GM12864 (cell line): ENCODE data around the gene NDUFA6.

ENCODE experiments used
- DNase-seq: peaks from one replicate; pipeline ENCODE4 v3.0.0-alpha.2; 2011; ENCODE audit warnings: low read depth
- H3K4me3 ChIP-seq: 2 replicates; pipeline ENCODE4 v1.5.1; 2011; ENCODE audit warnings: mild to moderate bottlenecking, low read depth, low read length, control low read depth
- TF ChIP-seq, protein P1 (sequence below): IDR thresholded peaks from 2 replicates; pipeline ENCODE4 v1.5.1; 2011; ENCODE audit warnings: low read depth, mild to moderate bottlenecking, moderate library complexity, low read length, control low read depth, inconsistent platforms; ENCODE audit errors: missing control alignments

The NDUFA6 gene

DNA sequence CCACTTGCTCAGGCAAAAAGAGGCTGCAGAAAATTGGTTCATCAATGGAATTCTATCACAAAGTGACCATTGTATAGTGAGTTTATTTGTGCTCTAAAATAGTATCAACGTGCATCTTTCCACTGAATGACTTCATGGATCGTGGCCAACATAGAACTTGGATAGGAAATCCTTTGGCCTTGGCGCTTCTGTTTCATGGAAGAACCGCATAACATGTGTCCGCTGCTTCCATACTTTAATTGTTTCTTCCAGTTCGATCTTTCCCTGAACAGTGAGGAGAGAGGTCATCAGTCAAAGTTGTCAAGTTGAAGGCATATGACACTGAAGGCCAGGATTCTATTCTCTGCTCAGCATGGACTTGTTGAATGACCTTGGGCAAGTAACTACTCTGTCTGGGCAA is 4.5 kb downstream of the NDUFA6 start:
- H3K4me3 ChIP-seq, result no peak overlapping the region
- no peak for DNase-seq
- TF ChIP-seq, protein P1, sequence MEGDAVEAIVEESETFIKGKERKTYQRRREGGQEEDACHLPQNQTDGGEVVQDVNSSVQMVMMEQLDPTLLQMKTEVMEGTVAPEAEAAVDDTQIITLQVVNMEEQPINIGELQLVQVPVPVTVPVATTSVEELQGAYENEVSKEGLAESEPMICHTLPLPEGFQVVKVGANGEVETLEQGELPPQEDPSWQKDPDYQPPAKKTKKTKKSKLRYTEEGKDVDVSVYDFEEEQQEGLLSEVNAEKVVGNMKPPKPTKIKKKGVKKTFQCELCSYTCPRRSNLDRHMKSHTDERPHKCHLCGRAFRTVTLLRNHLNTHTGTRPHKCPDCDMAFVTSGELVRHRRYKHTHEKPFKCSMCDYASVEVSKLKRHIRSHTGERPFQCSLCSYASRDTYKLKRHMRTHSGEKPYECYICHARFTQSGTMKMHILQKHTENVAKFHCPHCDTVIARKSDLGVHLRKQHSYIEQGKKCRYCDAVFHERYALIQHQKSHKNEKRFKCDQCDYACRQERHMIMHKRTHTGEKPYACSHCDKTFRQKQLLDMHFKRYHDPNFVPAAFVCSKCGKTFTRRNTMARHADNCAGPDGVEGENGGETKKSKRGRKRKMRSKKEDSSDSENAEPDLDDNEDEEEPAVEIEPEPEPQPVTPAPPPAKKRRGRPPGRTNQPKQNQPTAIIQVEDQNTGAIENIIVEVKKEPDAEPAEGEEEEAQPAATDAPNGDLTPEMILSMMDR, result no peak

DNA sequence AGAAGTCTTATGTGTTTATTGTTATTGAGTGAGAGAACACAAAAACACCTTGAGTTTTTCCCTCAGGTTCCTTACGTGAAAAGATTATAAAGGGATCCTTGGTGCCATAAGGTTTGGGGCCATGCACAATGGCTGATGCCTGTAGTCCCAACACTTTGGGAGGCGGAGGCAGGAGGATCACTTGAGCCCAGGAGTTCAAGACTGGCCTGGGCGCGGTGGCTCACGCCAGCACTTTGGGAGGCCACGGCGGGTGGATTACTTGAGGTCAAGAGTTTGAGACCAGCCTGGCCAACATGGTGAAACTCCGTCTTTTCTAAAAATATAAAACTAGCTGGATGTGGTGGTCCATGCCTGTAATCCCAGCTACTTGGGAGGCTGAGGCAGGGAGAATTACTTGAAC is 5.7 kb downstream of the NDUFA6 start:
- DNase-seq, result no peak
- no peak overlapping the region for H3K4me3 ChIP-seq
- TF ChIP-seq, protein P1, result no peak

DNA sequence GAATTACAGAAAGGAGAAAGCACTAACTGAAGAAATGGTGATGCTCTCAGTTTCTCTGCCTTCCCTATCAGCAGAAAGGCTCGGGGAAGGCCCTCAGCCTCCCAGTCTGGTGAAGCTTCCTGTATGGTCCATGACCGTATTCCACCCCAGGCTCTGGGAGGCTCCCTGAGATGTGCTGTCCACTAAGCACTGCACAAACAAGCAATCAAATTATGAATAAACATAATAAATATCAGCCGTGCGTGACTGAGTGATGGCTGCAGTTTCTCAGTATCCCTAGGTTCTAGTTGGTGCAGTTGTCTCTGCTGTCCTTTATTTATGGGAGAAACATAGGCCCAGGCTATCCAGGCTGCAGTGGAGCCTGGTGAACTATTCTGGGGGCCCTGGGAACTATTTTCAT is 7.5 kb downstream of the NDUFA6 start:
- TF ChIP-seq, protein P1, result no peak
- no peak for DNase-seq
- no peak overlapping the region for H3K4me3 ChIP-seq

DNA sequence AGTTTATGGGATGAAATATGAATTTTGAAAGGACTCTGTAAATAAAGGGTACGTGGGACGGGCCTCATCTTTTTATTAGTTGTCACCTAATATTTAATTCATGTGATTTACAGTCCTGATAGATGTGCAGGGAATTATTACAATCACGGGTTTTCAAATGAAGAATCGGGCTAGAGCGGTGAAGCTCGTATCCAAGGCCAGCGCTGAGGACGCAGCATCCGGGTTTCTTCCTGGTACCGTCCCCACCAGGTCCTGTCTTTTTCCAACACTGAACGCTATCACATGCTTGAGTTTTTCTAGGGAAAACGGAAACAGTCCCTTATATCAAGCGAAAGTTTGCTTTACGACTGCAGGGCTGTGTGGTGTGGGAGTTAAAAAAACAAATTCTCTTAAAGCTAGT is 10.3 kb downstream of the NDUFA6 start:
- DNase-seq, result no peak
- TF ChIP-seq, protein P1, result no peak
- H3K4me3 ChIP-seq, result peak overlapping the region; percentile 68

DNA sequence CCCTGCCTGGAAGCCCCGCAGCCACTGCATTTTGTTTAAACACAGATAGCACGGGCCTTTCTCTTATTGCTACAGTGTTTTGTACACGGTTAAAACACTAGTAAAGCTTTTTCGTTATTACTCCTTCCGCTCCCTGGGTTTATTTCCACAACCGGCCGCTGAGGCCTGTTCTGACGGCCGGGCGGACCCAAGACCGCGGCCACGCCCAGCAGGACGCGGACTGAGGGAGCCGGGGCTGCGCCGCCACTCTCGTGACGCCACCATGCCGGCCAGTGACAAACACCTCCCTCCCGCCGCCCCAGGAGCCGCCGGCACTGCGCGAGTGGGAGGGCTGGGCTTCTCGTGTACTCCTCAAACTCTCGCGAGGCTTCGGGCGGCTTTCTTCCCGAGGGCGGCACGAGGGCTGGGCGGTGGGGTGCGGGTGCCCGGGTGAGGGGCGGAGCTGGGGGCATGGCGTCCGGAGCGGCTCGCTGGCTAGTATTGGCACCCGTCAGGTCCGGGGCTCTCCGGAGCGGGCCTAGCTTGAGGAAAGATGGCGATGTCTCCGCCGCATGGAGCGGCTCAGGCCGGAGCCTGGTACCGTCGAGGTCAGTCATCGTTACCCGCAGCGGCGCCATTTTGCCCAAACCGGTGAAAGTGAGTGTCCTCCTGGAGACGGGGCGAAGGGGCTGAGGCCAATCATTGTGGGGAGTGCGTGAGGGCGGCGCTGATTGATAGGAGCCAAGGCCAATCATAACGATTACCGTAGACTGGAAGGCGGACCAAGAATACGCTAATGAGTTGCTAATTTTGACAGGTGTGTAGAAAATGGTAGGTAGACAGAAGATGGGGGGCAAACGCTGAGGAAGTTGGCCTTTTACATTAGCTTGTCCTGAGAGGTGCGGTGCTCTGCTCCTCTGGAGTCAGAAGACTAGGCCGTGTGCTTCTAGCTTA is 11.0 kb downstream of the NDUFA6 start, which contains the start of gene SMDT1:
Gene SMDT1 (plus strand): TSS at position 382 of the 933 bp plus-strand sequence. CDS start 69 bp downstream, at position 451.
- TF ChIP-seq, protein P1, result no peak
- DNase-seq, result peak; percentile 99
- peak within 1 kb of the TSS; percentile 68 for H3K4me3 ChIP-seq

DNA sequence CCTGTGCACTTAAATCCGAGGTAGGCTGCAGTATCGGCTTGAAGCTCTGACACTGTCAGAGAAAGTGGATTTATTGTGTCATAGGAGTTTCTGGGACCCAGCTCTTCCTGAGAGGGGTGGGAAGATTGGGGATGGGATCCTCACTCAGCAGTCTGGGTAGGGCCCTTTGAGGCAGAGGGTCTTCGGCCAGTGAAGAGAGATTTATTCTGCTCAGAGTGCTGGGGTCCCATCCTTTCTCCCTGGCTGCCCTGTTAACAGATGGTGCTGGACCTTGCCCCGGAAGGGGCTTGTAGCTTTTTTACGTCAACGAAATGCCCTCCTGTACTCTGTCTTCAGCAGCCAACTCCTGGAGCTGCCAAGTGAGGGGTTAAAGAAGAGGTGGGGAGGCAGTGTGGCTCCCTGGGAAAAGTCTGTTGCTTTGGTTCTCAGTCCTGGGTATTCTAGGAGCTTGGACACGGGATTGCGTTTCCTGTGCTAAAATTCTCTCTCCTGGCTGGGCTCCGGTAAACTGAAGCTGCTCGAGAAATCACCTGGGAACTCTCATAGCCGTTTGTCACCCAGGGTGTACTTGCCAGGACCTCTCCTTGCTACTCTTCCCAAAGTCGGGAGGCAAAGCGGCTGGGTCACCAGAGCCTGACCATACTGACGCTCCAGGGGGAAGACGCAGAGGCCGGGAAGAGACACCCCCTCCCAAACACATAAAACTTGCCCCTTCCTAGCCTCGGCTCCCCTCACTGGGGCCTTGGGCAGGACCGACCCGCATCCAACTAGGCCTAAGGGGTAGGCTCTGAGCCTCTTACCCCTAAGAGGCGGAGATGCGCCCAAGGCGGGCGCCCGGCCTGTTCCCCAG is 11.9 kb downstream of the NDUFA6 start:
- no peak for DNase-seq
- TF ChIP-seq, protein P1, result no peak
- peak overlapping the region; percentile 68 for H3K4me3 ChIP-seq
